IMR-90 (cell line): ENCODE data around the gene VEGFC. TPM values are rescaled to one million over a fixed set of nuclear protein-coding genes. Genes with fewer than 3 reads are reported as not detected.

ENCODE experiments used
- ATAC-seq: fragments of 200-7000 bp; cut with Tn5 transposase; 2 replicates; pipeline ENCODE4 v1.9.1; 2020; ENCODE audit warnings: low read depth, mild to moderate bottlenecking, moderate library complexity
- BruUV-seq: library from RNA; stranded (reverse); fragments of 400-500 nt; replicated peaks from 2 replicates; lab custom pipeline; 2021; lab: Mats Ljungman, UMichigan
- CTCF ChIA-PET: fragments of 300-600 bp; formaldehyde crosslinking; extraction: SDS; loops from one replicate; lab custom pipeline; 2021; ENCODE audit warnings: antibody characterized with exemption; lab: Yijun Ruan, JAX
- POLR2A ChIA-PET: fragments of 300-600 bp; sonication (Branson Sonifier 250); formaldehyde crosslinking; loops from one replicate; lab custom pipeline; 2022; ENCODE audit warnings: antibody characterized with exemption; ENCODE audit not compliant: unreplicated experiment; lab: Charles Lee
- DNase-seq: peaks from one replicate; pipeline ENCODE4 v3.0.0; 2013
- H2AFZ ChIP-seq: replicated peaks from 2 replicates; pipeline ENCODE3; 2013; ENCODE audit warnings: low read length, mild to moderate bottlenecking; ENCODE audit not compliant: poor library complexity
- H2AK5ac ChIP-seq: 2 replicates; pipeline ENCODE4 v1.6.1; 2013; ENCODE audit warnings: low read depth, low read length, inconsistent platforms
- H2AK9ac ChIP-seq: replicated peaks from 2 replicates; pipeline ENCODE3; 2013; ENCODE audit warnings: mild to moderate bottlenecking, low read depth, low read length, moderate library complexity; ENCODE audit not compliant: poor library complexity
- H2BK120ac ChIP-seq: 2 replicates; pipeline ENCODE4 v1.6.1; 2013; ENCODE audit warnings: low read depth, low read length, inconsistent platforms
- H2BK15ac ChIP-seq: 3 replicates; pipeline ENCODE4 v1.6.1; 2013; ENCODE audit warnings: low read depth, low read length, inconsistent platforms
- H2BK20ac ChIP-seq: 2 replicates; pipeline ENCODE4 v1.6.1; 2013; ENCODE audit warnings: low read depth, mild to moderate bottlenecking, inconsistent platforms, low read length, moderate library complexity
- H2BK5ac ChIP-seq: 2 replicates; pipeline ENCODE4 v1.6.1; 2013; ENCODE audit warnings: mild to moderate bottlenecking, low read depth, low read length, inconsistent platforms; ENCODE audit not compliant: poor library complexity, severe bottlenecking
- H3K14ac ChIP-seq: replicated peaks from 2 replicates; pipeline ENCODE4 v1.6.1; 2013; ENCODE audit warnings: low read depth, low read length, inconsistent platforms
- H3K18ac ChIP-seq: 2 replicates; pipeline ENCODE4 v1.6.1; 2013; ENCODE audit warnings: low read depth, low read length, control low read depth
- H3K23ac ChIP-seq: 2 replicates; pipeline ENCODE4 v1.6.1; 2013; ENCODE audit warnings: low read depth, low read length, inconsistent platforms
- H3K27ac ChIP-seq: 2 replicates; pipeline ENCODE4 v1.5.1; 2013; ENCODE audit warnings: mild to moderate bottlenecking, control low read depth, low read length; ENCODE audit not compliant: insufficient read depth
- H3K27me3 ChIP-seq: 2 replicates; pipeline ENCODE4 v1.6.1; 2013; ENCODE audit warnings: low read length; ENCODE audit not compliant: control insufficient read depth, insufficient read depth
- H3K36me3 ChIP-seq: 2 replicates; pipeline ENCODE4 v1.6.1; 2013; ENCODE audit warnings: low read length, mixed read lengths; ENCODE audit not compliant: control insufficient read depth, insufficient read depth
- H3K4ac ChIP-seq: 2 replicates; pipeline ENCODE4 v1.6.1; 2013; ENCODE audit warnings: low read depth, low read length, inconsistent platforms
- H3K4me1 ChIP-seq: 2 replicates; pipeline ENCODE4 v1.6.1; 2013; ENCODE audit warnings: low read length, mixed read lengths; ENCODE audit not compliant: control insufficient read depth, insufficient read depth
- H3K4me2 ChIP-seq: 2 replicates; pipeline ENCODE4 v1.6.1; 2013; ENCODE audit warnings: low read depth, mild to moderate bottlenecking, control low read depth, low read length, moderate library complexity
- H3K4me3 ChIP-seq: 2 replicates; pipeline ENCODE4 v1.5.1; 2013; ENCODE audit warnings: low read depth, mild to moderate bottlenecking, control low read depth, low read length, moderate library complexity; ENCODE audit not compliant: insufficient read depth
- H3K56ac ChIP-seq: 2 replicates; pipeline ENCODE4 v1.6.1; 2013; ENCODE audit warnings: low read length, inconsistent platforms; ENCODE audit not compliant: insufficient read depth; ENCODE audit errors: extremely low read depth
- H3K79me1 ChIP-seq, 2 experiments: 2 replicates each; pipeline ENCODE4 v1.6.1; 2013; ENCODE audit warnings: low read length in 2 of 2, inconsistent platforms in 1 of 2, low read depth in 1 of 2
- H3K9ac ChIP-seq: 2 replicates; pipeline ENCODE4 v1.6.1; 2013; ENCODE audit warnings: low read depth, low read length, control low read depth
- H3K9me1 ChIP-seq: 2 replicates; pipeline ENCODE4 v1.6.1; 2013; ENCODE audit warnings: low read length, inconsistent platforms; ENCODE audit not compliant: insufficient read depth
- H3K9me3 ChIP-seq: 2 replicates; pipeline ENCODE4 v1.6.1; 2013; ENCODE audit warnings: low read length; ENCODE audit not compliant: control insufficient read depth, insufficient read depth
- H4K20me1 ChIP-seq: 2 replicates; pipeline ENCODE4 v1.6.1; 2013; ENCODE audit warnings: low read length, inconsistent platforms; ENCODE audit not compliant: insufficient read depth
- H4K5ac ChIP-seq: 2 replicates; pipeline ENCODE4 v1.6.1; 2013; ENCODE audit warnings: mild to moderate bottlenecking, low read depth, low read length, control low read depth
- H4K8ac ChIP-seq, 2 experiments: 2 replicates each; pipeline ENCODE4 v1.6.1; 2013; ENCODE audit warnings: low read depth in 2 of 2, low read length in 2 of 2, control low read depth in 1 of 2, inconsistent platforms in 1 of 2
- H4K91ac ChIP-seq: 2 replicates; pipeline ENCODE4 v1.6.1; 2013; ENCODE audit warnings: low read depth, low read length, inconsistent platforms; ENCODE audit not compliant: insufficient read depth
- CEBPB ChIP-seq: IDR thresholded peaks from 2 replicates; pipeline ENCODE4 v1.6.1; 2012; ENCODE audit warnings: low read depth, low read length, improper control_type of control experiment
- CHD1 ChIP-seq: IDR thresholded peaks from 2 replicates; pipeline ENCODE4 v1.6.1; 2012; ENCODE audit warnings: low read depth, low read length, improper control_type of control experiment
- FOS ChIP-seq: fragments of 150-350 bp; IDR thresholded peaks from 2 replicates; pipeline ENCODE4 v1.6.1; 2016; ENCODE audit warnings: low read depth, low read length
- MAFK ChIP-seq: IDR thresholded peaks from 2 replicates; pipeline ENCODE4 v1.6.1; 2012; ENCODE audit warnings: low read depth, low read length, improper control_type of control experiment
- MXI1 ChIP-seq: IDR thresholded peaks from 2 replicates; pipeline ENCODE4 v1.6.1; 2012; ENCODE audit warnings: low read depth, mild to moderate bottlenecking, low read length, moderate library complexity, borderline replicate concordance
- NFE2L2 ChIP-seq: fragments of 150-350 bp; IDR thresholded peaks from 2 replicates; pipeline ENCODE4 v1.6.1; 2016; ENCODE audit warnings: low read depth, mild to moderate bottlenecking, low read length
- RAD21 ChIP-seq: IDR thresholded peaks from 2 replicates; pipeline ENCODE4 v1.6.1; 2012; ENCODE audit warnings: low read length, improper control_type of control experiment
- RCOR1 ChIP-seq: IDR thresholded peaks from 2 replicates; pipeline ENCODE4 v1.6.1; 2012; ENCODE audit warnings: mild to moderate bottlenecking, low read length, improper control_type of control experiment; ENCODE audit not compliant: insufficient replicate concordance
- USF2 ChIP-seq: fragments of 150-350 bp; IDR thresholded peaks from 2 replicates; pipeline ENCODE4 v1.6.1; 2017; ENCODE audit warnings: mild to moderate bottlenecking, antibody characterized with exemption, low read length, low read depth
- WGBS, 2 experiments: methylation state at CpG; one replicate each; pipeline versions ENCODE4 v1.1.5 to v1.1.7; 2013; ENCODE audit warnings: missing lambda C conversion rate in 2 of 2; ENCODE audit not compliant: insufficient read length in 1 of 2; ENCODE audit errors: extremely low coverage in 2 of 2; 5-methylcytosine and 5-hydroxymethylcytosine counted together
- dilution Hi-C: fragments of 300-500 bp; cut with HindIII; formaldehyde crosslinking; loops from one replicate; pipeline ENCODE4 v1.14.3; 2018; ENCODE audit warnings: low sequenced_read_pairs; ENCODE audit not compliant: unreplicated experiment
- in situ Hi-C: fragments of 300-500 bp; cut with MboI; formaldehyde crosslinking; loops from 3 replicates; pipeline ENCODE4 v1.14.3; 2019; ENCODE audit warnings: low sequenced_read_pairs, inconsistent platforms, mixed read lengths
- intact Hi-C: fragments of 100-400 bp; cut with micrococcal nuclease; formaldehyde crosslinking; loops from 2 replicates; pipeline ENCODE4 v1.10.0; 2022
- polyA plus RNA-seq, 3 experiments: library from polyadenylated mRNA; depleted of rRNA; stranded (reverse); fragments of >200 nt; gene quantifications; 2 replicates each; pipeline ENCODE4 v1.2.3, GENCODE V29; 2012; ENCODE audit warnings: low replicate concordance in 1 of 3
- total RNA-seq: library from RNA; depleted of rRNA; stranded (reverse); fragments of >200 nt; gene quantifications from 2 replicates; pipeline ENCODE4 v1.2.3, GENCODE V29; 2012

Gene VEGFC
- total and polyA plus RNA-seq, 2 of the 4 experiments (the other 2 are of a cell fraction): 22.9 to 49.7 TPM

- TF ChIP-seq CHD1: no peak
Observed at GRCh38 chr4:176792326-176793059, at the start of gene VEGFC (continued).

GRCh38 chr4:176841711-176842112 lies 49.0 kb upstream of the VEGFC start:
- Histone ChIP-seq H2BK15ac (0 out of 3 replicates have a peak overlapping the region, but pooled peaks have one; percentile 7), H3K4me3 (no peak overlapping the region), H3K27me3 (no peaks in the 10 kb centered on the region), H2BK120ac (peak overlapping the region; percentile 96), H3K23ac (no peak overlapping the region), H3K79me1 (peaks cover 0 to 6% of the 10 kb centered on the region in 2 experiments; a peak in 2 of 4 replicates), H2AFZ (no peak overlapping the region), H4K20me1 (no peaks in the 10 kb centered on the region), H3K9ac (no peak overlapping the region), H3K4me1 (peaks cover 9% of the 10 kb centered on the region), H3K9me3 (no peaks in the 10 kb centered on the region), H2AK9ac (no peak overlapping the region), H3K4ac (peak overlapping the region; percentile 68; the same call in 1 of the 2 replicates), H3K14ac (peak overlapping the region; percentile 85; the same call in 1 of the 2 replicates), H3K27ac (no peak overlapping the region), H4K5ac (peak overlapping the region; percentile 88; the same call in 1 of the 2 replicates), H4K8ac (peak overlapping the region in 1 of 2 experiments; percentile 79; a peak in 2 of 4 replicates), H3K18ac (peak overlapping the region; percentile 98; the same call in 1 of the 2 replicates), H2BK20ac (peak overlapping the region; percentile 95), H3K9me1 (no peaks in the 10 kb centered on the region), H2AK5ac (no peak overlapping the region), H3K36me3 (no peaks in the 10 kb centered on the region), H2BK5ac (peak overlapping the region; percentile 95), H3K4me2 (no peak overlapping the region; the same call in 1 of the 2 replicates), H4K91ac (peak overlapping the region; percentile 71; the same call in 1 of the 2 replicates), H3K56ac (no peak overlapping the region)
- CTCF ChIA-PET: no interaction called here
- in situ Hi-C loops: no loop called here
- TF ChIP-seq CEBPB: peak; percentile 39; the same call in 1 of the 2 replicates
- no peak for TF ChIP-seq RCOR1
- no peak for TF ChIP-seq USF2
- TF ChIP-seq RAD21: no peak
- TF ChIP-seq MAFK: no peak
- TF ChIP-seq MXI1: no peak
- peak; percentile 59 for TF ChIP-seq FOS
- peak; percentile 32; the same call in 1 of the 2 replicates for TF ChIP-seq NFE2L2
- intact Hi-C loops: no loop called here
- no CpG with 5 or more reads among the region's 1 CpG for WGBS, 2 experiments
- ATAC-seq (peak; percentile 45; the same call in 1 of the 2 replicates), DNase-seq (peak; percentile 92)
- POLR2A ChIA-PET: no interaction called here
- BruUV-seq: no TSS peak
- dilution Hi-C loops: no loop called here
